ENCODE data around the gene DEFB113.

Gene DEFB113, protein sequence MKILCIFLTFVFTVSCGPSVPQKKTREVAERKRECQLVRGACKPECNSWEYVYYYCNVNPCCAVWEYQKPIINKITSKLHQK

DNA sequence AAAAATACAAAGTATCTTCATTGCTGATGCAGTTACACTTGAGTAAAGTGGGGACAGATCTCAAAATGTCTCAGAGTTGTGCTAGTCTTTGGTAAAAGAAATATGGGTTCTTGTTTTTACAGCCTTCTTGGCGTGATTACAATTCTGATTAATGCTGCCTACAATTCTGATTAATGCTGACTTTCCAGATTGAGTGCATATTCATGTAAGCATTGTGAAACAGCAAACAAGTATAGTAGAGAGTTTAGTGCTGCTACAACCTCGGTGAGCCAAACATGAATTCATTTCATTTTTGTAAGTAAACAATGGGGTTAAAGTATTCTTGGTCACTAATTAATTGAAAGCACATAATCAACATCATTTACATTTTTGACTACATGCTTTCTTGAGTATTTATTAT, at the start of gene DEFB113:
TSS of gene DEFB113 (minus strand) at position 21 of the 400 bp plus-strand sequence. CDS start at position 21, 0 bp downstream.
- no peaks in the 10 kb centered on the region for H3K4me1 Mint-ChIP-seq (ENCODE audit: low read depth)
- no peaks in the 10 kb centered on the region for H3K27me3 Mint-ChIP-seq
- no peak within 1 kb of the TSS for H3K4me3 Mint-ChIP-seq
- no peak within 1 kb of the TSS for H3K27ac Mint-ChIP-seq
- H3K36me3 Mint-ChIP-seq = no peaks in the 10 kb centered on the region
- peaks cover 12% of the 10 kb centered on the region for H3K9me3 Mint-ChIP-seq (ENCODE audit: low read depth)

DNA sequence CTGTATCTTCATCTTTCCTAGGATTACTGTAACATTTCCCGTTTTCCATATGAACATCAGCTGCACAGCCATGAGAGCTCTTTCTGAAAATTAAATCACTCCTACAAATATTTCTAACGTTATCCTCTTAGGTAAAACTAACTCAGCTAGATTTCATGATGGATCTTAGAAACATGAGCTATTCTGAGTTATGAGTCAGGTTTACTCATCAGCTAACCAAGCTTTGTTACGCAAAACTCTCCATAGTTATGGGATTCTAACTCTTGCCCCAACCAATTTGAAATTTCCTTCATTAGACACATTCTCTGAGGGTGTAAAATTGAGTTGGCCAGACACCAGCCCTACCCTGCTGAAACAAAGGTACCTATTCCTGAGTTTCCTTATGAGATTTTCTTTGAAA, 38.4 kb upstream of the DEFB113 start:
- Mint-ChIP-seq H3K36me3 (no peaks in the 10 kb centered on the region), H3K9me3 (ENCODE audit: low read depth) (peaks cover 7% of the 10 kb centered on the region), H3K4me3 (no peak overlapping the region), H3K27me3 (no peaks in the 10 kb centered on the region), H3K27ac (no peak overlapping the region), H3K4me1 (ENCODE audit: low read depth) (no peaks in the 10 kb centered on the region)

DNA sequence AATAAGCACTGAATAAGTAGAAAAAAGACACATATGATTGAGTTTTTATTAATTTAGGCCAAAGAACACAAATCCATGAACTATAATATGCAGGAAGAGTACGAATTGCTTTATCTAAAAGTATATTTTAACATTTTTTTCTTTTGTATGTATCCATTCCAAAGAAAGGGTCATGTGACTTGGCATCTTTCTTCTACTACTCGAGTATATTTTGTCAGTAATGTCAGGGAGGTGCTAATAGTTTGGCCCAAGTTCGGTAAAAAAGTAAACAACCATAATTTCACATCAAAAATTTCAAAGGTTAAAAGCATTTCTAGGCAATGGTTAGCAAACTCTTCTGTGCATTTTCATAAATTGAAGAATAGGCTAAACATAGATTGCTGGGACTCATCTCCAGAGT, 33.7 kb upstream of the DEFB113 start:
- peaks cover 14% of the 10 kb centered on the region for H3K9me3 Mint-ChIP-seq (ENCODE audit: low read depth)
- no peak overlapping the region for H3K27ac Mint-ChIP-seq
- no peaks in the 10 kb centered on the region for H3K27me3 Mint-ChIP-seq
- no peak overlapping the region for H3K4me3 Mint-ChIP-seq
- H3K4me1 Mint-ChIP-seq (ENCODE audit: low read depth) = no peaks in the 10 kb centered on the region
- H3K36me3 Mint-ChIP-seq = no peaks in the 10 kb centered on the region

DNA sequence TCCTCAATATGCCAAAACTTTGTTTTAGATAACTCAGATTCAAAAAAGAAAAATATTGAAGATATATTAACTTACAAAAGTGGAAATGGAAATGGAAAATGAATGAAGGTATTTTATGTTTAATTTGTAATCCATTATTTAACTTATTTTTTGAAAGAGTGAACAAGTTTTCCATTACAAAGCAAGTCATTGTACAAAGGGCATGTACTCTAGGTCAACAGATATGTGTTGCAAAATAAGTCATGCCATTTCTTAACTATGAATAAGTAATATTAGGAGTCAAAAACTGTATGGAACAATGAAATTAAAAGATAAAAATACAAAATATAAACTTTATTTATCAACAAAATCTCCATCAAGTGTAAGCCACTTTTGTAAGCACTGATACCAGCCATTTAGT, 25.9 kb upstream of the DEFB113 start:
- no peaks in the 10 kb centered on the region for H3K36me3 Mint-ChIP-seq
- no peaks in the 10 kb centered on the region for H3K4me1 Mint-ChIP-seq (ENCODE audit: low read depth)
- no peak overlapping the region for H3K27ac Mint-ChIP-seq
- H3K27me3 Mint-ChIP-seq = no peaks in the 10 kb centered on the region
- no peaks in the 10 kb centered on the region for H3K9me3 Mint-ChIP-seq (ENCODE audit: low read depth)
- no peak overlapping the region for H3K4me3 Mint-ChIP-seq

DNA sequence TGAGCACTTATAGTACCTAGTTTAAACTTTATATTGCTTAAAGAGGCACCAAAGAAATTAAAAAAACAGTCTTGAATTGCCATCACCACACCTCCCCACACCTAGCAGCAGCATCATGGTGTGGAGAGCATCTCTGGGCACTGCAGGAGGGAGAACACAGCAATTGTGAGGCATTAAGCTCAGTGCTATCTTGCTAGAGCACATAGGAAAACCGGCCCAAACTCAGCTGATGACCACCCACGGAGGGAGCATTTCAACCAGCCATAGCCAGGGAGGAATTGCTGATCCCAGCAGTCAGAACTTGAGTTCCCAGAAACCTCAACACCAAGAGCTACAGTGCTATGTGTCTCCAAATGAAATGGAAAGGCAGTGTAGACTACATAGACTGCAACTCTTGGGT, 19.5 kb upstream of the DEFB113 start:
- Mint-ChIP-seq H3K9me3 (ENCODE audit: low read depth) (no peaks in the 10 kb centered on the region), H3K4me1 (ENCODE audit: low read depth) (no peaks in the 10 kb centered on the region), H3K27ac (no peak overlapping the region), H3K36me3 (no peaks in the 10 kb centered on the region), H3K27me3 (no peaks in the 10 kb centered on the region), H3K4me3 (no peak overlapping the region)

DNA sequence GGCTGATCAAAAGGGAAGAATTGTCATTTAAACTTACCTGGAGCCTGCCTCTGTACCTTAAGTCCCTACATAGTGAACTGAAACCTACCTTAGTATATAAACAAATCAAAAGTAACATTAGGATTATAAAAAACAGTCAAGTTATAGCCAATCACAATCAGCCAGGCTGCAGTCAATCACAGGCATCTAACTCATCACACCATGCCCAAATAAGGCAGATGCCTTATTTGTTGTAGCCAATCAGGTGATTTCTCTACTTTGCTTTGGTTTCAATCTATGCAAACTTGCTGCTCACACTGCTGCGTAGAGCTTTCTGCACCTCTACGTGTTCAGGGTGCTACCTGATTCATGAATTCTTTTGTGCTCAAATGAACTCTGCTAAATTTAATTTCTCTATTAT, 18.3 kb upstream of the DEFB113 start:
- Mint-ChIP-seq H3K9me3 (ENCODE audit: low read depth) (no peaks in the 10 kb centered on the region), H3K4me1 (ENCODE audit: low read depth) (no peaks in the 10 kb centered on the region), H3K27ac (no peak overlapping the region), H3K36me3 (no peaks in the 10 kb centered on the region), H3K4me3 (no peak overlapping the region), H3K27me3 (no peaks in the 10 kb centered on the region)

DNA sequence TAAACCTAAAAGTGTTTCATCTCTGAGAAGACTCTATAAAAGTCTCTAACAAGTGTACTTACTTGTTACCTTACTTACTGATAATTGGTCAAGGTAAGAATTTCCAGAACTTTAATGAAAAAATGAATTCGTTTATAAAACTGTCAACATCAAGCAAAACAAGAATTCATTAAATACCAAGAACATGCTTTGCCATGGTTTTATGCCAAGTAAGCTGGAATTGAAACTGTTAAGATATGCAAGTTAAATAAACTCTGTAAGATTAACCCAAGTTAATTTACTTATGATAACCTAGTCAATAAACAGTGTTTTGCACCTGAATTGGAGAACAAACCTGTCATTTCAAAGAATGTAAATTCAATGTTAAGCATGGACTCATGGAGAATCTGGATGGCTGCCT, 17.1 kb upstream of the DEFB113 start:
- Mint-ChIP-seq H3K27ac (no peak overlapping the region), H3K36me3 (no peaks in the 10 kb centered on the region), H3K4me1 (ENCODE audit: low read depth) (no peaks in the 10 kb centered on the region), H3K4me3 (no peak overlapping the region), H3K27me3 (no peaks in the 10 kb centered on the region), H3K9me3 (ENCODE audit: low read depth) (no peaks in the 10 kb centered on the region)

DNA sequence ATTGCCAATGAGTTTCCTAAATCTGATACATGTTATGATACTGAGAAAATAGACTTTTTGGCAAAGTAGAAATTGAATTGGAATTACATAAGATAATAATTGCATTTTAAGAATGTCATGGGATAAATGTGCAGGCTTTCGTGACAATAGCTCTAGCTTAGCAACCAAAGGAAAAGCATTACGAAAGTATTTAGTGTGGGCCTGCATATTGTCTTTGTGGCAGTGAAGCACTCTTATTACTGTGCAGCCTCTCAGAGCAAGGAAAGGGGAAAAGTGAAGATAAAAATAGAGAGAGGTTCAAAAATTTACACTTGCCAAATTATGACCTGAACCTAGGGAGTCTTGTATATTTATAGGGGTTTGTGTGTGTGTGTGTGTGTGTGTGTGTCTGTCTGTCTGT, 12.6 kb upstream of the DEFB113 start:
- Mint-ChIP-seq H3K4me1 (ENCODE audit: low read depth) (no peaks in the 10 kb centered on the region), H3K36me3 (no peaks in the 10 kb centered on the region)

DNA sequence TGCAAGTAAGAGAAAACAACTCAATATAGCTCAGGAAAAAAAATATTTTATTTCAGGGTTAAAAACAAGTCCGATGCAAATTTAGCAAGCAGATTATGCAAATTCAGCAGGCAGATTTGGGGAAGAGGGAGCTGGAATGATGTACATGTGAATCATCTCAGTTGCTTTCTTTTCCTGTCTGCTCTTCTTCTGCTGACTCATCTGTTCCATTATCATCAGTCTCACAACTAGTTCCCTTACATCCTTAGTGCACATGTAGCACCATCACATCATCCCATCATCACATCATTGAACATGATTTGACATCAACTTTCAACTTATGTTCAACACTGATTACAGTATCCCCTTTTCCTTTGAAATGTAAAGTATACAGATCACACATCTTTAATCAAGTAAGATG, 11.5 kb upstream of the DEFB113 start:
- no peak overlapping the region for H3K4me3 Mint-ChIP-seq
- H3K27me3 Mint-ChIP-seq = no peaks in the 10 kb centered on the region
- no peaks in the 10 kb centered on the region for H3K36me3 Mint-ChIP-seq
- no peak overlapping the region for H3K27ac Mint-ChIP-seq
- no peaks in the 10 kb centered on the region for H3K4me1 Mint-ChIP-seq (ENCODE audit: low read depth)
- H3K9me3 Mint-ChIP-seq (ENCODE audit: low read depth) = peaks cover 7% of the 10 kb centered on the region

More for the DNA sequence above, 12.6 kb upstream of the DEFB113 start:
- Mint-ChIP-seq H3K27ac (no peak overlapping the region), H3K27me3 (no peaks in the 10 kb centered on the region), H3K4me3 (no peak overlapping the region), H3K9me3 (ENCODE audit: low read depth) (peaks cover 7% of the 10 kb centered on the region)

DNA sequence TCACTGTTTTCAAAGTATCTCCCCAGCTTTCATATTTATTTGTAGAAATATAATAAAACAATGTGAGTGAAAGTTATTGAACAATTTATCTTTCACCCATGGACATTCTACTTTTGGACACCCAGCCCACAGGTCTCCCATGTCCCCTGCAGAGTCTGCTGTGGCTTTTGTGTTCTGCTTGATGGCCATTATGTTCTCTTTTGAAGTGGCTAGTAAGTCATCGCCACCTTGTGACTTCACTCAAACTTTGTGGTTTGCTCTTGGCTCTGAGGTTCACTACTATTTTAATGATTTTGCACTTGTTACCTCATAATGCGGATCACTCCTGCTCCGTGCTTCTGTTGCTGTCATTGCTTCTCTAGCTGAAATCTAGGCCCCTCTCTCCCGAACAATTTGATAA, 10.2 kb upstream of the DEFB113 start:
- no peaks in the 10 kb centered on the region for H3K27me3 Mint-ChIP-seq
- H3K9me3 Mint-ChIP-seq (ENCODE audit: low read depth) = peaks cover 7% of the 10 kb centered on the region
- no peaks in the 10 kb centered on the region for H3K4me1 Mint-ChIP-seq (ENCODE audit: low read depth)
- no peak overlapping the region for H3K4me3 Mint-ChIP-seq
- no peak overlapping the region for H3K27ac Mint-ChIP-seq
- H3K36me3 Mint-ChIP-seq = no peaks in the 10 kb centered on the region

DNA sequence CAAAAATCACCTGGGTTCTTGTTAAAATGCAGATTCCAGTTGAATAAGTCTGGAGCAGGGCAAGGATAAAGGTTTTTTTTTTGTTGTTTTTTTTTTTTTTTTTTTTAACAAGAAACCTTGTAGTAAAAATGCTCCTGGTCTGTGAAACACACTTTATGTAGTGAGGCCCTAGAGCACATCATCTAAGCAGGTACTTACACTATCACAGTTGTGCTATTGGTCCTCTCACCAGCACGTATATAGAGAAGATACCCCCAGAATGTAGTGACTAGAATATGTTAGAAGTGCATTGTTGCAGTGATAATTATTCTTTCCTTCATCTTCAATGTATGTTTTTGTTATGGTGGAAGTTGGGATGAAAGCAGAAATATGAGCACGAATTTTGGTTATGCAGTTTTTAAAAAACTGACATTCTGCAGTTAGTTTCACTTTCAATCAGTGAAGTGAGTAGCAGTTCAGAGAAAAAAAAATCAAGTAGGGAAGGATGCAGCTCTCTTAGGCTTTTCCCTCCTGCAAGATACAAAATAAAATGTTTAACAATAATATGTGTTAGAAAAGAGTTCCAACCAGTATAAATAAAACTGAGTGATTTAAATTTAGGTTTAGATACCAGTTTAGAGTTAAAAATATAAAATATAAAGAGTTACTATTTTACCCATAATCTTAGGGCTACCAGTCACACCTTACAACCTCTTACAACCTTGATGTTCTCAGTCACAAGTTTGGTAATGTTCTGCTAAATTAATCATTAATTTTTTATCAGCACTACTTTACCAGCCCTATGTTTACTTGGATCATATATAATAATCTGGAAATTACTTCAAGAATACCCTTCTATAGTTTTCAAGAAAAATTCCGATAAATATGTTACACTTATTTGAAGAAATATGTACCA, 9.2 kb upstream of the DEFB113 start:
- no peaks in the 10 kb centered on the region for H3K27me3 Mint-ChIP-seq
- no peaks in the 10 kb centered on the region for H3K36me3 Mint-ChIP-seq
- H3K27ac Mint-ChIP-seq = no peak overlapping the region
- no peaks in the 10 kb centered on the region for H3K4me1 Mint-ChIP-seq (ENCODE audit: low read depth)
- H3K9me3 Mint-ChIP-seq (ENCODE audit: low read depth) = peaks cover 7% of the 10 kb centered on the region
- no peak overlapping the region for H3K4me3 Mint-ChIP-seq

DNA sequence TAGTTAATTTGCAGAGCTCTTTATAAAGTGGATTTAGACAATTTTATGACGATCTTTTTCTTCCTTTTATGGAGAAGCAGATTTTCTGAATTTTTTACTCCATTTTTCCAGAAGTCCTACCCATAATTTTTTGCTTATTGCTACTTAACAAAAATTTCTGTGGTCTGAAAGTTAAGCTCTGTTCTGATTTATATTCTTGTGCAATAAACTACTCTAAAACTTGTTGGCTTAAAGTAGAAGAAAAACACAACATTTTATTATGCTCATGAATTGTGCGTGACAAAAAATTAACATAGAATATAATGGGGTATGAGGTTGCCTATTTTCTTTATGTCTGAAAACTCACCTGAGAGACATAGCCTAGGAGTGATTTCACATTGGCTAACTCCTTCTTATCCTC, 2.6 kb downstream of the DEFB113 start:
- Mint-ChIP-seq H3K27ac (no peak overlapping the region), H3K9me3 (ENCODE audit: low read depth) (peaks cover 5% of the 10 kb centered on the region), H3K27me3 (no peaks in the 10 kb centered on the region), H3K4me3 (no peak overlapping the region), H3K4me1 (ENCODE audit: low read depth) (no peaks in the 10 kb centered on the region), H3K36me3 (no peaks in the 10 kb centered on the region)

DNA sequence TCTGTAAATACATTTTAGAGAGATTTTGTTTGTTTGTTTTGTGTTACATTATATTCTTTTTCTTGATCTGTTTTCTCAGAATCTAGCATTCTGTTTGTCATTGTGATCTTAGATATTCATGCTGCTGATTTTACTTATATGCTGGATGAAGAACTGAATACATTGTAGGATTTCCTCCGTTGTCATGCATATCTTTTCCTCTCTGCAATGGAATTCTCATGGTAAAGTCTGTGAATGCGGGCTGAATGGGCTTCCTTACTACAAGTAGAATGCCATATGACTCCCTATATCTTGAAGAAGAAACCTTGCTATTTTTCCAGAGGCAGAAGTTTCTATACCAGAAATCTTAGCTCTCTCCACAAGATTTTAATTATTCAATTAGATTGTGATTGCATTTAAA, 3.1 kb downstream of the DEFB113 start:
- Mint-ChIP-seq H3K9me3 (ENCODE audit: low read depth) (peaks cover 5% of the 10 kb centered on the region), H3K36me3 (no peaks in the 10 kb centered on the region), H3K27ac (no peak overlapping the region), H3K4me3 (no peak overlapping the region), H3K27me3 (no peaks in the 10 kb centered on the region), H3K4me1 (ENCODE audit: low read depth) (no peaks in the 10 kb centered on the region)

DNA sequence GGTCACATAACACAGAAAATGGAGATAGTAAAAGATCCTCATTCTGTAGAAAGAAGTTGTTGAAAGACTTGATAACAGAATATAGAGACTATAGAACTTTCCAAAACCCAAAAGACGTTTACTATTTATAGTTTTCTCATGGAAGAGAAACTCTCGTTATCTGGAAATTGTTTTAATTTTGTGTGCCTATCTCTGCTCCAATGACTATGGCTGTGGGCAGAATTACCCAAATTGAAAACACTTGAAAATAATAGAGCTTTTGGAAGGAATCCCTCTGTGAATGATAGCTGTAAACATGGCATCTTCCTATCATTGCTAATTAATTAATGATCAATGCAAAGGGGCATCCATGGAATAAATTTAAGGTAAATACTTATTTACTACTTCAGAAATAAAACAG, 5.4 kb downstream of the DEFB113 start, which contains the start of gene DEFB114:
TSS of gene DEFB114 (minus strand) at position 101 of the 400 bp plus-strand sequence. CDS start at position 42, 59 bp downstream.
- no peaks in the 10 kb centered on the region for H3K4me1 Mint-ChIP-seq (ENCODE audit: low read depth)
- H3K27me3 Mint-ChIP-seq = no peaks in the 10 kb centered on the region
- no peak within 1 kb of the TSS for H3K27ac Mint-ChIP-seq
- no peaks in the 10 kb centered on the region for H3K36me3 Mint-ChIP-seq
- peaks cover 9% of the 10 kb centered on the region for H3K9me3 Mint-ChIP-seq (ENCODE audit: low read depth)
- no peak within 1 kb of the TSS for H3K4me3 Mint-ChIP-seq

DNA sequence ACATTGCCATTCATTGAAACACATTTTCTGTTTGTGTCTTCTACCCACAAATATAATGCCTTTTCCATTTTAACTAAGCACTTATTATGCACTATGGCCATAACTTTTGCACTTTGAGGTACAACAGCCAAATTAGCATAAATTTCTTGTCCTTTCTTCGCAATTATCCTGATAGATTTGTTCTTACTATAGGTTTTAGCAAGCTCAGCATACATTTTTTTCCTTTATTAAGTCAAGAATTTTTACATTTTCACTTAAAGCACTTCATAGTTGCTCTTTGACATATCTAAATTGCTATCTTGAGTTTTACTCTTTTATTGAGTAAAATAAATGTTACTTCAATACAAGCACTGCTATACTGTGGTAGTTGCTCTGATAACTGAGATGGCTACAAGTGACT, 11.2 kb downstream of the DEFB113 start:
- H3K27me3 Mint-ChIP-seq = no peaks in the 10 kb centered on the region
- H3K4me3 Mint-ChIP-seq = no peak overlapping the region
- no peaks in the 10 kb centered on the region for H3K36me3 Mint-ChIP-seq
- peaks cover 8% of the 10 kb centered on the region for H3K9me3 Mint-ChIP-seq (ENCODE audit: low read depth)
- H3K4me1 Mint-ChIP-seq (ENCODE audit: low read depth) = no peaks in the 10 kb centered on the region
- H3K27ac Mint-ChIP-seq = no peak overlapping the region

DNA sequence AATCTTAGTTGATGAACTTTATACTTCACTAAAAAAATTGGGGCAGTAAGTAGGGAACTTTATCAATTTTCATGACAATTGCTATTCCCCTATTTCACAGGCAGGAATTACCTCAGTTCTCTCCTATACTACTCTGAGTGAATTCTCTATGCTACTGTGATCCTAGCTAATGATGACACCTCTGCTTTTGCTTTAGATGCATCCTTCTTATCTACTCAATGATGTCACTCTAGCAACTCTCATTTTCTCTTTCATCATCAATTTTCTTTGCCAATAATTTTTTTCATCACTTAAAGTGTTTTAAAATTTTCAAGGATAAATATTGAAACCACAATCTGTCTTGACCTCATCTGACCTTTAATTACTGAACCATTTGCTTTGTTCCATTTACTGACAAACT, 13.6 kb downstream of the DEFB113 start:
- Mint-ChIP-seq H3K27ac (no peak overlapping the region), H3K4me1 (ENCODE audit: low read depth) (no peaks in the 10 kb centered on the region), H3K27me3 (no peaks in the 10 kb centered on the region), H3K4me3 (no peak overlapping the region), H3K9me3 (ENCODE audit: low read depth) (peaks cover 8% of the 10 kb centered on the region), H3K36me3 (no peaks in the 10 kb centered on the region)
